GM21381 (cell line): ENCODE results near the gene HCRT.
"Not testable (repeated sequence)": the region's sequence is repeated elsewhere in the genome, so short reads cannot be mapped to it uniquely, and the experiment has no call there.

Experiments
- ATAC-seq: cut with Tn5 transposase; IDR thresholded peaks from one replicate; pipeline ENCODE4 v1.9.1; 2021; ENCODE audit warnings: mild to moderate bottlenecking, moderate library complexity; ENCODE audit not compliant: unreplicated experiment

Gene HCRT

DNA sequence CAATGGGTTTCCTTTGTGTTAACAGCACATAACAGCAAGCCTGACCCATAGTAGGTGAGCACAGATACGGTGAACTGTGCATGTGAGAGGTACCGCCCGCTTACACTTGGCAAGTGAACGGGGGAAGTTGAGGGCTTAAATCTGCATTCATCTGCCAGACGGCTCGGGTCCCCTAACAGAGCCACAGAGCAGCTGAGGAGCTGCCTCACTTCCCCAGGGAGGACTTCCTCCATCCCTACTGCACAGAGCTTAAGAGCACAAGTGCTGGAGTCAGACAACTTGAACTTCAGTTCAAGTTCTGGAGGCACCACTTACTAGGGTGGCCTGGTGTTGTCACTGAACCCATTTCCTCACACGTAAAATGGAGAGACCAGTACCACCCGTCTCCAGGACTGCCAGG, 43.9 kb downstream of the HCRT start:
- ATAC-seq = no peak

- ATAC-seq = not testable (repeated sequence)
Observed at GRCh38 chr17:42140690-42141089, 44.6 kb downstream of the HCRT start.

DNA sequence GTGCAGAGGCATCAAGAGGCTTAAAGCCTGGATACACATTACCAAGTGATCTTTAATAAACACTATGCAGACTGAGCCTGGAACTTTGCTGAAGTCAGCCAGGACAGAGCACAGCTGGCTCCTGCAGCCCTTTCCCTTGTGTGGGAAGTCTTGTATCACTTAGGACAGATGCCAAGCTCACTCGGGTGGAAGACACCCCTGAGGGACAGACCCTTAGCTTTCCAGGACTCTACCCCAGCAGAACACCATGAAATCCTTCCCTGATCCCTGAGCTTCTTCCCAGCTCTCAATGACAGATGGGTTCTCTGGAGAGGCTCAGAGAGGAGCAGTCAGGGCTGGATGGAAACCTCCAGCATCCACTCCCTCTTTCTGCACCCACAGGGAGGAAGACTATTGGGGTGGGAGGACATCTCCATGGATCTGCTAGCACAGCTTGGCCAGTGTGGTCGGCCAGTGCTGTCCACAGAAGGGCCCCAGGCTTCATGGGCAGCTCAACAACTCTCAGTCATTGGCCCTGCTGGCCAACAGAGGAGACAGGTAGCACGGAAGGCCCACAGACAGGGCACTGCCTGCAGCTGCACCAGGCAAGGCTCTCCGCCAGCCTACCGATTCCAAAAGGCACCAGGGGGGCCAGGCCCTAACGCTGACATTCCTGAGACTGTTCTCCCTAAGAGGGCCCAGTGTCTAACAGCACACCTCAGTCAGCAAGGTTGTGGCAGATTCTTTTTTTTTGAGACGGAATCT, 46.3 kb downstream of the HCRT start:
- ATAC-seq = no peak

- no peak for ATAC-seq
Observed at GRCh38 chr17:42136654-42137051, 48.6 kb downstream of the HCRT start.

DNA sequence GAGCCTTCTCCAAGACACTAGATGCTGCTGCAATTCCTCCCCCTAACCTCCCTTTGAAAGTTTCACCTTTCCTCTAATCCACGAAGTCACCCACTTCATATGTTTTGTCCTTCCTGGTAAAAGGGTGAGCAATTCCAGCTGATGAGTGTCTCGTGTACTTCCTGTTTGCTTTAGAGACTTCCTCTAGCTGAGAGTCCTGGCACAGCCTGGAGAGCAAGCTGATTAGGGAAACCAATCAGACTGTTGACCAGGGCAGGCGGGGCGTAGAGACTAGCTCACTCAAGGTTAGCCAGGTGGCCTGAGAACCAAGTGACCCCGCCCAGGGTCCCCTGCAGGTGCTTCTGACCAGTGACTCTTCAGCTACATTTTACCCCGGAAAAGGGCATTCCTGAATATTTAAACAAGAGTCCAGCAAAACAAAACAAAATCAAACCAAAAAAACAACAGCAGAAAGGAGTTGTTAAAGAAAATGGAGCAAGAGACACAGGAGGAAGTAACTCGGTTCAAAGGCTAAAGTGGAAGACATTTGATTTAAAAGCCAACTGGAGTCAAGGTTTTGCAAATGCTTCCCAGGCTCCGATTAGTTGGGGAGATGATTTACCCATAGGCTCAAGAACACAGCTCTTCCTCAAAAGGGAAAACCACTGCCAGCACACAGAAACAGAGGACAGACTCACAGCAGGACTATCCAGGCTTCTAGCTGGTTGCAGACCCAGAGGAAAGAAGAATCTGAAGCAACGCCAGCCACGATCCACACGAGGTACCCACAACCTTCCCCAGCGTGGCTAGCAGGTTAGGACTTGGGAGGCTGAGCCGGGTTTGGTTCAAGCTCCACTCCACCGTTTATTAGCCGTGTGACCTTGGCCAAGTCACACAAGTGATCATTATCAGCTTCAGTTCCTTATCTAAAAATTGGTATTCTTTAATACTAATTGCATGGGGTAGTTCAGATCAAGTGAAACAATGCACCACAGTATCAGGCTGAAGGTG, 49.3 kb downstream of the HCRT start:
- ATAC-seq = no peak

- ATAC-seq = no peak
Observed at GRCh38 chr17:42135151-42135550, 50.1 kb downstream of the HCRT start.
